HG02885 (cell line): ENCODE results near the gene CIAO2B.
"Not testable (repeated sequence)": the region's sequence is repeated elsewhere in the genome, so short reads cannot be mapped to it uniquely, and the experiment has no call there.

Source experiments
- ATAC-seq: cut with Tn5 transposase; IDR thresholded peaks from one replicate; pipeline ENCODE4 v1.9.1; 2021; ENCODE audit warnings: mild to moderate bottlenecking; ENCODE audit not compliant: unreplicated experiment, poor library complexity

The CIAO2B gene

GRCh38 chr16:66942981-66943380 lies 8.8 kb upstream of the CIAO2B start:
- ATAC-seq = no peak

DNA sequence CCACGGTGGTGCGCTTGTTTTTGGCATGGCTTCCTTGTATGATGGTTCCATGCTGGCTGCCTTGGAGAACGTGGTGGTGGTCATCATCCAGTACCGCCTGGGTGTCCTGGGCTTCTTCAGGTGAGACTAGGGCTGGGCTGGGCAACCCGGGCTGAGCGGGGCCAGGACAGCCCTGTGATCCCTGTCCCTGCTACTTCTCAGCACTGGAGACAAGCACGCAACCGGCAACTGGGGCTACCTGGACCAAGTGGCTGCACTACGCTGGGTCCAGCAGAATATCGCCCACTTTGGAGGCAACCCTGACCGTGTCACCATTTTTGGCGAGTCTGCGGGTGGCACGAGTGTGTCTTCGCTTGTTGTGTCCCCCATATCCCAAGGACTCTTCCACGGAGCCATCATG lies 6.0 kb upstream of the CIAO2B start:
- ATAC-seq = no peak

GRCh38 chr16:66939366-66939765 lies 5.2 kb upstream of the CIAO2B start:
- ATAC-seq = no peak

GRCh38 chr16:66937725-66938337 lies 3.6 kb upstream of the CIAO2B start:
- ATAC-seq = no peak

GRCh38 chr16:66936889-66937554 lies 2.8 kb upstream of the CIAO2B start:
- ATAC-seq = no peak

DNA sequence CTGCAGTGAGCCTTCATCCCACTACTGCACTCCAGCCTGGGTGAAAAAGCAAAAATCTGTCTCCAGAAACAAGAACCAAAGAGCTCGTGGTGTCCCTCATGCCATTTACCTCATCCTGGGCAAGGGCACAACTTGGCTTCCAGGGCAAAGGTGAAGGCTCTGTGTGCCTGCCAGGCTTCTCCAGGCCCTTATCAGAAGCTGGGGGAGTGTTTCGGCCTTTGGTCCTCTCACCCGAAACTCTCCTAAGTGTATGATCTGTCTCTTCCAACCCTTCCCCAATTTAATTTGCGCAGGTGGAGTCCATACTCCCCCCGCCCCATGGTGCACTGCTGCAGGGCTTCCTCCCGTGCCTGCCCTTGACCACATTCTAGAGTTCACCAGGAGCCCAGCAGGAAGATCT lies 2.3 kb upstream of the CIAO2B start:
- no peak for ATAC-seq

GRCh38 chr16:66935314-66936011 lies 1.3 kb upstream of the CIAO2B start, which contains the start of gene CES2:
Gene CES2, plus strand, starts transcription at chr16:66935516. Its CDS starts 120 bp downstream, at chr16:66935636.
- ATAC-seq = no peak

GRCh38 chr16:66934839-66935313 lies 674 bp upstream of the CIAO2B start:
- ATAC-seq = not testable (repeated sequence)

GRCh38 chr16:66933776-66934137 lies 445 bp downstream of the CIAO2B start:
- ATAC-seq = peak; percentile 2

- no peak for ATAC-seq
Observed at GRCh38 chr16:66932076-66932475, 2.1 kb downstream of the CIAO2B start.

GRCh38 chr16:66931665-66932064 lies 2.5 kb downstream of the CIAO2B start:
- ATAC-seq = no peak

- no peak for ATAC-seq
Observed at GRCh38 chr16:66930189-66930588, 4.0 kb downstream of the CIAO2B start.

- ATAC-seq = no peak
Observed at GRCh38 chr16:66928702-66929388, 5.4 kb downstream of the CIAO2B start.

GRCh38 chr16:66927918-66928649 lies 6.1 kb downstream of the CIAO2B start:
- ATAC-seq = no peak

DNA sequence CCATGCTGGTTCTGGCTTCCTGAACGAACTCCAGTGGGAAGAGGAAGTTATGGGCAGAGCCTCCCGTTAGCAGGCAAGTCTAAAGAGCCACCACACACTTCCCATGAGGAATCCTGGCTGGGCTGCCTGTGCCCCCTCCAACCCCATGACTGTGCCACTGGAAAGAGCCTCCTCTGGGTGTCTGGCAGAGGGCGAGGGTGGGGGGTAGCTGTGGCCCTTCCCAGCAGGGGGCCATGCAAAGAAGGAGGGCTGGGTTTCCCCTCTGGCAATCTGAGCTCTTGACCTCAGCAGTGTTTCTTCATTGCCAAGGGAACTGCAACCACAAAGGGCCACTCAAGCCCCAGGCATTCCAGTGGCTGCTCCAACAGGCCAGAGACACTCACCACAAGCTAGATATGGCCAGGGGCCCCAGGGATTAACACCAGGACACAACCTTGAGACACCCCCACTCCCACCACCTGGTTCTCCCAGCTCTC lies 7.2 kb downstream of the CIAO2B start:
- ATAC-seq = no peak

DNA sequence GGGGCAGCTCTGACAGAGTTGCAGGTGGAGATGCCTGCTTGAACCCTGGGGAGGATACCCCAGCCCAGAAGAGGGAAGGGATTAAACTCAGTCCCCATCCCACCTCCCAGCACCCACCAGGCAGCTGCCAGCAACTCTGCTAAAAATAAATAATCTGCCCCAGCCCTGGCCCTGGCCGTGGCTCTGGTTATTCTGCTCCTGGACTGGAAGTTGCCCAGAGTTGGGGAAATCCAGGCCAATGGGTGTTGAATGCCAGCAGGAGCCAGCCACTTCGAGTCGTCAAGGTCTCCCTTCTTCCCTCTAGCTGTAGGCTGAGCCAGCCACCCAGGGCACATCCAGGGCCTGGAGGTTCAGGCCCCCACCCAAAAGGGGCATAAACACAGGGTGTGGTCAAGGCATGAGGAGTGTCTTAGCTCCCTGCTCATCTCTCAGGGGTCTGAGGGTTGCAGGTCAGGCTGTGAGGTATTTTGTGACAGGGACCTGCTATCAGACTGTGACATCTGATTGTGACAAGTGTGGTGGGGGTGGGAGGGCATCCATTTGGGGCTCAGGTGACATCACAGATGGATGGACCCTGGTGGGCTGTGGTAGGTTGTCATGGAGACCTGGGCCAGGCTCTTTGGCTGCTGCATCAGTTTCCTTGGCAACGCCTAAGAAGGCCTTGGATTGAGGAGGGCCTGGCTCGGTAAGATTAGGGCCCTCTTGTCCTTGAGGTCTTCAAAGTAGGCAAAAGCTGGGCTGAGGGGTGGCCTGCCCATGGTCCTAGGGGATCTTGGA lies 7.8 kb downstream of the CIAO2B start:
- ATAC-seq = no peak

GRCh38 chr16:66925322-66925840 lies 8.8 kb downstream of the CIAO2B start, which contains the start of gene RRAD:
Gene RRAD, minus strand, starts transcription at chr16:66925535. Its CDS starts 356 bp downstream, at chr16:66925179.
- peak; percentile 24 for ATAC-seq

DNA sequence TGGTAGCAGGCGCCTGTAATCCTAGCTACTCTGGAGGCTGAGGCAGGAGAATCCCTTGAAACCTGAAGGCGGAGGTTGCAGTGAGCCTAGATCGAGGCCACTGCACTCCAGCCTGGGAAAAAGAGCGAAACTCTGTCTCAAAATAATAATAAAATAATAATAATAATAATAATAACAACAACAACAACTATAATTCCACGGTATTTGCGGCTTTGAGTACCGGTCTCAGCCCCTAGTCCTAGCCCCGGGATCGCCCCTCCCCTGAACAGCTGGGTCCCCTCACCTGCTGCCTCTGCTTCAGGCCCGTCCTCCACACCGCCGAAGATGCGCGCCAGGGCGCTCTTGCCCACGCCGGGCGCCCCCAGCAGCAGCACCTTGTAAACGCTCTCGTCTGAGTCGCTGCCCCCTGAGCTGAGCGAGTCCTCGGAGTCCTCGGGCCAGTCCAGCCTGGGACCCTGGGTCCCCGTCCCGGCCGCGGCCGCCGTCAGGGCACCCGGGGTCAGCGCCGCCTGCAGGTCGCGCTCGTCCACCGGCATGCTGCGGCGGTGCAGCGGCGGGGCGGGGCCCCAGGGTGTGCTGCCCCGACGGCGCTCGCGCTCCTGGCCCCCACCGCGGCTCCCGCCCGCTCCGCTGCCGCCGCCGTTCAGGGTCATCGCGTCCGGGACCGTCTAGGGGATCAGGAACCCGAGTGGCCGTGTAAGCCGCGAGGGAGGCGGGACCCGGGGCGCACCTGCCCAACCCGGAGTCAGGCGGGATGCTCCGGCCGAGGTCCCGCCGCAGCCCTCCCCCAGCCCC lies 9.5 kb downstream of the CIAO2B start:
- ATAC-seq = peak; percentile 50
